Bone marrow (tissue), 2 donors: ENCODE data around the gene RAC2.
"Not testable (repeated sequence)": the region's sequence is repeated elsewhere in the genome, so short reads cannot be mapped to it uniquely, and the experiment has no call there.

Source experiments
- DNase-seq, 2 donors: peaks; one replicate each; lab custom pipeline; 2025; lab: John Stamatoyannopoulos, UW

Gene RAC2

GRCh38 chr22:37206118-37206840 lies 37.8 kb downstream of the RAC2 start:
- DNase-seq, result no peak

GRCh38 chr22:37205046-37205445 lies 39.0 kb downstream of the RAC2 start:
- no peak for DNase-seq

DNA sequence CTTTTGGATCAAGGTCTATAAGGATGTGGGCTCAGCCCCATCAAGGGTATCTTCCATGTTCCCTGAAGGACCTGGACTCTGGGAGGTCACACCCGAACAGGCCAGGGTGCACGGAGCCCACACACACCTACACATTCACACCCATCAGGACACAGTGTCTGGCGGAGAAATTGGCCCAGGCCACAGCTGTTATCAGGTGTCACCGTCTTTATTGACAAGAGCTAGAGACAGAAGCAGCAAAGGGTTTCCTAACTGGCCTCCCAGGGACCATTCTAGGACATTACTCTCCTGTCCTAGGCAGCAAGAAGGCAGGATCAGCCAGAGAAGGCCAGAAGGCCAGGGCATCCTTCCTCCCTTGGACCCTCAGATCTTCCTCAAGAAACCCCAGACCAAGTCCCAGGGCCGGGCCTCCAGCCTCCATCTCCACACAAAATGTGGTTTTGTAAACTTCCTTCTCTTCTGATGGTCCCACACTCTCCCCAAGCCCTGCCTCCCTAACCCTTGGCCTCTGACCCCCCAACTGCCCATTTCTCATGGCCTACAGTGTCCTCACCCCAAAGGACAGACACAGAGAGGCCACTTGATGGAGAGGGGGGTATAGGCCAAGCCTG lies 39.9 kb downstream of the RAC2 start:
- DNase-seq, result no peak

DNA sequence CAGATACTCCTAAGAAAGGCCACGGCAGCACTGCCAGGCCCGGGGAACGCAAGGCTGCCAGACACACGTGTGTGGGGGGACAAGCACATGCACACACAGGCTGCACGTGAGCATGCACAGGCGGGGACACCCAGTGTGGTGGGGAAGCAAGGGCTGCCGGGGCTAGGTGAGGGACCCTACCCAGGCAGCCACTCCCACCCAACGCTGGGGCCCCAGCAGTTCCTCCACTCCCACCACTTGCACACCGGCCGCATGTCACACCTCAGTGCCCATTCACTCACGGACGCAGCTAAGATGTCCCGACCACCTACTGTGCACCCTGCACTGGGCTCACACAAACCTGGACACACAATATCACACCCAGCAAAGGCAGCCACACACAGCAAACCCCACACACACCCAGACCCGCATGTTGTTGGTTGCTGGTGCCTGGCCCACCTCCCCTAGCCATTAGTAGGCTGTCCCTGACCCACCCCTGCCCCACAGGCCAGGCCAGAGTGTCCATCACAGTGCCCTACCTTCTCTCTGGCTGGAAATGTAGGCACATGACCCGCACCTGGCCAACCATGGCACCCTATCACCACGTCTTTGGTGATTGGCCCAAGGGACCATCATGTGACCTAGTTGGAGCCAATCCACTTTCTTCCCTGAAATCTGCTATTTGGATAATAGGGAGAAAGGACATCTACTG lies 40.6 kb downstream of the RAC2 start:
- no peak for DNase-seq

DNA sequence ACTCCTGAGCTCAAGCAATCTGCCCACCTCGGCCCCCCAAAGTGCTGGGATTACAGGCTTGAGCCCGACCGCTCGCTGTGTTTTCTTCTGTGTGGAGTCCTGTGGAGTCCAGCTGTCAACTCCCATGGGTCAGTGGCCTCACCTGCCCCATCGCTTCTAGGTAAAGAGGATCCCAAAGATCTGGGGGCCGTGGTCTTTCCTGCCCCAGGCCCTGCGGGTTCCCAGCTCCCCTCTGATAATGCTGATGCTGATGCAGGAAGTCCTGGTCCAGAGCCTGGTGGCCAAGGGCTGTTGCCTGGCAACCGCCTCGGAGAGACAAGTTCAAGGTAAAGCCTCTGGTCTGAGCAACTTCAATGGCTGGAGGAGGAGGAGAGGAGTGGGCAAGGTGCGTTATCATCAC lies 41.4 kb downstream of the RAC2 start:
- no peak for DNase-seq

DNA sequence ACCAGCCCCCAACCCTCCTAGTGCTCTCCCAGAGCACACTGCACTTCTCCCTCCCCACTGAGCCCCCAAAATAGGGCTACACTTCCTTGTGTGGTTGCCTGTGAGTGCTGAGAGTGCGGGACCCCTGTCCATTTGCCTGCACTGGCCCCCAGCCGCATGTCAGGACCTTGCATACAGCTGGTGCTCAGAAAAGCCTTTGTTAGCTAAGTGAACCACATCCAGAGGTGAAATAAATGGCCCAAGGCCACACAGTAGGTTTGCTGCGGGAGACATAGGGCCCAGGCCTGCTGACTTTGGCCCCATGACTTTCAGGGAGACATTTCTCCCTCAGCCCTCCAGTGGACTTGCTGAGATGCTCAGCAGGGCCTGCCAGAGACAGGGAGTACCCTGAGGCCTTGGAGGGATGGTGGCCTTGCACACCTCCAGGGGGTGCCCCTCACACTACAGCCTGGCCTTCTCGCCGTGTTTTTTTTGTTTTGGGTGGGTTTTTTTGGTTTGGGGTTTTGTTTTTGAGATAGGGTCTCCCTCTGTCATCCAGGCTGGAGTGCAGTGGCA lies 42.0 kb downstream of the RAC2 start:
- no peak for DNase-seq

GRCh38 chr22:37201443-37201820 lies 42.6 kb downstream of the RAC2 start:
- DNase-seq, result not testable (repeated sequence)

DNA sequence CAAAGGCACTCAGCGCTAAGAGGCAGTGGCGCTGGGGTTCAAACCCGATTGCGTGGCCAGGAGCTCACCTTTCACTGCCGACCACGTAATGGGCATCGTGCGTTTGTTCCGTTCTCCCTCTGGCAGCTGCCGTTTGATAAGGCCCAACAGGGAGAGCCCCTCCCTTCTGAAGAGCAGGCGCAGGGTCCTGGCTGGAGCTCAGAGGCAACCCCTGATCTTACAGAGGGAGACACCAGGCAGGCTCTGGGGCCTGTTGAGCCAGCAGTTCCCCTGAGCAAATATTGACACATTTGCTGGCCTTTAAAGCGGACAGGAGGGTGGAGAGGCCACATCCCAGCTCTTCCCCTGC lies 44.3 kb downstream of the RAC2 start:
- DNase-seq, result no peak

DNA sequence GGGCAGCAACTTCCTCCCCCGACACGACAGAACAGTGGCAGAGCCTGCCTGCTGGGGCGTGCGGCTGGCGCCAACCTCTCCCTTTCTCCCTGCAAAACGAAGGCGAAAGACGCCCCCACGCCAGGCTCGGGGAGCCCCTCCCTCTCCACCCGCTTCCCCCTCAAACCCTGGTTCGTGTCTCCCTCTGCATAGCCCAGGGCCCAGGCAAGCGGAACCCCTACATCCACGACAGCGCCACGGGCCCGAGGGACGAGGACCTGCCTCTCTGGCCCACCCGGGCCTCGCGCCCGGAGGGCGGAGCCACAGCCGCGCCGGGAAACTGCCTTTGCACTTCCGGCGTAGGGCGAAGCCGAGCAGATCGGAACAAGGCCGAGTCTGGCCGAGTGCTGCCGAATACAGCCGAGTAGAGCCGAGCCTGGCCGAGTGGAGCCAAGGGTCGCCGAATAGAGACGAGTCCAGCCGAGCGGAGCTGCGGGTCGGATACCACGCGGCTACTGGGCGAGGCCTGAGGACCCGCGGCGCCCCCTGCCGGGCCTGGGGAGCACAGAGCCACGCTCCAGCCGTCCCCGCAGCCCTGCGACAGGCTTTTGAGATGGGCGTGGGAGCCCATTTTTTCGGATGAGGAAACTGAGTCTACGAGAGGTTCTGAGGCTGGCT lies 44.8 kb downstream of the RAC2 start:
- DNase-seq, result peak; percentile 88 to 97

DNA sequence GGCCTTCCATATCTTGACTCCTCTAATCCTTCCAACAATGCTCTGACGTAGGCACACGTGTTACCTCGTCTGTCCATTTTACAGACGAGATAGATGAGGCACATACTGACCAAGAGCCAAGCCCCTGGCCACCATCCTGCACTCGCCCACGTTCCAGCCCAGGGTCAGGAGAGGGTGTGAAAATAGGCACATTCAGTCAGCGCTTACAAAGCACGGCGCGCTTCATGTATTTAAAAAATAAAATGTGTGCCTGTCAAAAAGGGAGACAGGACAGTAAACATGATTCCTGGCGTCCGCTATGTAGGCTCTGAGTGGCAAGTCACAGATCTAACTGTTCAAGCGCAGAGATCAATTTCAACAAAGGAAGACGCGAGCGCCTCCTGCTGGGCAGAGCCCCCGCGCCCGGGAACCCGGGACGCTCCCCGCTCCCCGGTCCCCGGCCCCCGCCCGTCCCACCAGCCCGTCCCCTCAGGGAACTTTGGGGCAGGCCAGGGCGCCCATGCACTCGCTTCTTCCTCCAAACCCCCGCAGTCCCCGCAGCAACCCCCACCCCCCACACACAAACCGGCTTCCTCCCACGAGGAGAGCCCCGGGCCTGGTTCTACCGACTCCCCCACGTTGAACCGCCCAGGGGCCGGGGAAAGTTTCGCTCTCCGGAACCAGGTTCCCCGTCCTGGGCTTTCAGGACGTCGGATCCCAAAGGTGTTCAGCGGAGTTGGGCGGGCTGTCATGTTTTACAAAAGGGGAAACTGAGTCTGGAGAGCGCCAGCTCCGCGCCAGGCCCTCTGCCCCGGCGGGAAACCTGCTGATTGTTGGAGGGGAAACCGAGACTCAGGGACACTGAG lies 45.6 kb downstream of the RAC2 start:
- peak; percentile 62 to 65 for DNase-seq

GRCh38 chr22:37197451-37198257 lies 46.4 kb downstream of the RAC2 start:
- DNase-seq, result no peak

GRCh38 chr22:37196539-37197450 lies 47.3 kb downstream of the RAC2 start:
- DNase-seq, result no peak

- no peak for DNase-seq
Observed at GRCh38 chr22:37195921-37196320, 48.1 kb downstream of the RAC2 start.

GRCh38 chr22:37194750-37195149 lies 49.3 kb downstream of the RAC2 start:
- no peak for DNase-seq

DNA sequence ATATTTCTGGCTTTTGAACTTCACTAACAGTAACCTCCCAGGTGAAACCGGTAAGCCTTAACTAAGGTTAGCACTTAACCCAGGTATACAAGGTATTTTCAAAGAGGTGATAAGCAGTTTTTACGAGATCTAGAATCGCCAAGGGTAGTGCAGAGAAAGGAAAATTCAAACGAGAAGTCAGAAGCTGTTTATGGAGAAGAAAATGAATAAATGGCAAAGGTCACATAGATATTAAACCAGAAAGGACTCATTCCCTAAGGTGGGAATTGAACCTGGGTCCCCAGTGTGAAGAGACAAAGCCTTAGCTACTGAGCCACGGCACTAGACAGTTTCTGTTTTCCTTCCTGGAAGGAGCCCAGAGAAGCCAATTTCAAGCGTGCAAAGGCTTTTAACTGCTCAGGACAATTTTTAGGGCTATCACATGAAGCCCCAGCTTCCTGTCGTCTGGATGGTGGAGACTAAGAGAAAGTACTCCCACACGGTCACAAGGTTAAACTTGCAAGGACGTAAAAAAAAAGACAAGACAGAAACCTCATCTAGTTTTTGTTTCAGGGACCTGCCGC lies 50.4 kb downstream of the RAC2 start:
- DNase-seq, result peak in 1 of 2 donors; percentile 97

DNA sequence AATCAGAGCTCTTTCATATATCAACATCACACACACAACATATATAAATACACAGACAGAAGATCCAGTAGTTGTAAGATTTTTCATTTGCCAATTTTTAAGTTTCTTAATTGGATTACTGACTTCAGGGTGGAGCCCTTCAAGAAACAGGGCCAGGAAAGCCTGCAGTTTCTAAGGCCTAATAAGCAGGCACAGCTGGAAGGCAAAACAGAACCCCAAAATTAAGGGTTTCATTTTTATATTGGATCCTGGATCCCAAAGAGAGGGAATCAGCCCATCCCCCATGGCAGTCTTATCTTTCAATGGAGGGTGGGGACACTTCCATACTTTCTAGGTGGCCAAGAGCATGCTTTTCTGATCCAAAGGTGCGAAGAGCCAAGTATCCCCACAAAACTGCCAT lies 51.3 kb downstream of the RAC2 start:
- no peak for DNase-seq

DNA sequence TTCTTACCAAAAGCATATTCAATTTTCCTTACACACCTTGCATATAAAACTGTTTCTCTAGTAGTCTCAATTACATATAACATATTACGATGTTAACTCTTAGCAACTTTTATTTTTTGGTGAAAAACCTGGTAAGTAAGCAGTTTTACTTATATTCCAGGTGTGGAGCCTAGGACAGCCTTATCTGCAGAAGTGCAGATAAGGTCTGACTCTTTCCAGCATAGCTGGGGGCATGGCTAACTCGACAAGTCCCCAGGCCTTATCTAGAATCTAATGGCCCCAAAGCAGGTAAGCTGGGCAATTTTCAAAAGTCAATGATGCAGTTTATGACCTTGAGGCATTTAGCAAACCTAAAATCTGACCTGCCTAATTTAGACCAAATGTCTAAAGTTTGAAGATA lies 51.9 kb downstream of the RAC2 start:
- no peak for DNase-seq

DNA sequence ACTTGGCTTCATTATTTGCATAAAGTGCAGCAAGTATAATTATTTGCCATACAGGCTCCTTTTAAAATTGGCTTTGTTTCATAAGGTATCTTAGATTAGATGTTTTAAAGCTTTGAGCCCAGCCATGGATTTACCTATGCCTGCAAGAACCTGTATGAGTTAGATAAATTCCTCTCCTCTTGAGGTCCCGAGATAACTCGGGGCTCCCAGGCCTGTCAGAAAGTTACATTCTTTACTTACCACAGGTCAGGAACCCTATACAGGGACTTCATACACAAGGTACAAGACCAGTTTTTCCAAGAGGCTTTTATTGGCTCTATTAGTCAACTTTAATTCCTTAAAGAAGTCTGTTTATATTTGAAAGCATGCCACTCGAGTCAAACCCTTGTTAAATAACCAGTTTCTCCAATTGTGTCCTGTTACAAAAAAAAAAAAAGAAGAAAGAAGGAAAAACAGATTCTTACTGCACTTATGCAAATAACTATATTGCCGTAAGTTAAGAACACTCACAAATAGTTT lies 53.7 kb downstream of the RAC2 start:
- no peak for DNase-seq

GRCh38 chr22:37188901-37189466 lies 55.1 kb downstream of the RAC2 start:
- no peak for DNase-seq
